ENCODE results near the gene CEBPE. TPM values are rescaled to one million over a fixed set of nuclear protein-coding genes. Genes with fewer than 3 reads are reported as not detected.

CEBPE gene
- total RNA-seq, 1 donor from 2014 or later = not detected

DNA sequence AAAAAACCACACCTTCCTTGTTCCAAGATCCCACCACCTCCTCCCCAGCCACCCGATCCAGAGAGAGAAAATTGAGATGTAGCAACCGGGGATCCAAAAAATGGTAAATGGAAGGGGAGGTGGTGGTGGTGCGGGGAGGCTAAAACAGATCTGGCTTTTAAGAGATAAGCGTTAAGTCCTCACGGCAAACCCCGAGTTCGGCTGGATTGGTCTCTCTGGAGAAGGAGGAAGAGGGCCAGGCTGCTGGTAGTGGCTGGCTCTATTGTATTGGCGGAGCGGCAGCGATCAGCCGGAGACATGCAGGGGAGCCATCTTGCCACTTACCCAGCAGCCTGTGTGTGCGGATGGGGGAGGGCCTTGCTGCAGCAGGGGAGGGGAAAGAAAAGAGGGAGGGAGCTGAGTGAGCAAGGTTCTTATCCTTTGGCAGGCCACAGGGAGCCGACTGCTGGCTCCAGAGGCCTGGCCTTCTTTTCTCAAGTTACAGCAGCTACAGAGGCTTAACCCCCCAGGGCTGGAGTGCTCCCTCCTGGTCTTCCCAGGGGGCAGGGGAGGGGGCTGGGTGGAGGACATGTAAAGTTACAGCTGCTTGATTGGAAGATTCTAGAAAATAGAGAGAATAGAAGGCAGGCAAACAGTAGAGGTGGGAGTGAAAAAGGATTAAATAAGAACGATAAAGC is 47.7 kb downstream of the CEBPE start:
- H3K27ac ChIP-seq (replicated peaks) = peak overlapping the region; percentile 81
- intact Hi-C loops (cut with micrococcal nuclease) = no loop called here

DNA sequence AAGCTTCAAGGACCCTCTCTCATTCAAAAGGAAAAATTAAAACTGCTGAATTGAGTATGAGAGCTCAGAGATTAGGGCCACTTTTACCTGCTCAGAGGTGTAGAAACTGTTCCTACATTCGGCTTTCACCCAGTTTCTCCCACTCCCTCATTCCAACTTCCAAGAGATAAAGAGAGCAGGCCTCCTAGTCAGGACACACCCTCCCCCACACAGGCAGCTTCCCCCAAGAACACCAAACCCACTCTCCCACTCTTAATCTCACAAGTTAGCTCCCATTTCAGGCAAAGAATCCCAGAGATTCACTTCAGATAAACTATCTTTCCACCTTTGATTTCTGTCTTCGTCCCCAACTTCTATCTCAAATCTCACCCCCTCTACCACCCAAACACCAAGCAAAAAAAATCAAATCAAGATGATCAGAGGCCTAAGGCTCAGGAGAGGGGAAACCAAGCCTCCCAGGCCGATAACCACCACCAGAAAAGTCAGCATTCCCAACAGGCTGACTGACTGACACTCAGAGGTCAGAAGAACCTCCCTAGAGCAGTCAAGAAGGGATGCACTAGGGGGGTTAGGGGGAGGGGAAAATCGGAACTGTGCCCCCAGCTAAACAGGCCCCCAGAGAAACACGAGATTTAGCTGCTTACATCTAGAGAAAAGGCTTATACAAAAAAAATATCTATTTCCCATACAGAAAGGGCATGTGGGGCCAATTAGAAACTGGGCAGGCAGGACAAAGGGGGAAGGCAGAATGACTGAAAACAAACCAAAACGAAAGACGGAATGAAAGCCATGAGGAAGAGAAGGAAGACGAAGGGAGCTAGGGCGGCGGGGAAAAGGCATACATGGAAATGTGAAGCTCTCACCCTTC is 48.6 kb downstream of the CEBPE start:
- no peak for DNase-seq
- Histone ChIP-seq H3K27ac (replicated peaks) (peak overlapping the region; percentile 81), H3K4me1 (peaks cover 56% of the 10 kb centered on the region), H3K4me3 (peak overlapping the region; percentile 70), H3K36me3 (peaks cover 66% of the 10 kb centered on the region), H3K27me3 (ENCODE audit: low read depth) (no peaks in the 10 kb centered on the region), H3K9me3 (replicated peaks) (no peaks in the 10 kb centered on the region)
- TF ChIP-seq, protein P1, sequence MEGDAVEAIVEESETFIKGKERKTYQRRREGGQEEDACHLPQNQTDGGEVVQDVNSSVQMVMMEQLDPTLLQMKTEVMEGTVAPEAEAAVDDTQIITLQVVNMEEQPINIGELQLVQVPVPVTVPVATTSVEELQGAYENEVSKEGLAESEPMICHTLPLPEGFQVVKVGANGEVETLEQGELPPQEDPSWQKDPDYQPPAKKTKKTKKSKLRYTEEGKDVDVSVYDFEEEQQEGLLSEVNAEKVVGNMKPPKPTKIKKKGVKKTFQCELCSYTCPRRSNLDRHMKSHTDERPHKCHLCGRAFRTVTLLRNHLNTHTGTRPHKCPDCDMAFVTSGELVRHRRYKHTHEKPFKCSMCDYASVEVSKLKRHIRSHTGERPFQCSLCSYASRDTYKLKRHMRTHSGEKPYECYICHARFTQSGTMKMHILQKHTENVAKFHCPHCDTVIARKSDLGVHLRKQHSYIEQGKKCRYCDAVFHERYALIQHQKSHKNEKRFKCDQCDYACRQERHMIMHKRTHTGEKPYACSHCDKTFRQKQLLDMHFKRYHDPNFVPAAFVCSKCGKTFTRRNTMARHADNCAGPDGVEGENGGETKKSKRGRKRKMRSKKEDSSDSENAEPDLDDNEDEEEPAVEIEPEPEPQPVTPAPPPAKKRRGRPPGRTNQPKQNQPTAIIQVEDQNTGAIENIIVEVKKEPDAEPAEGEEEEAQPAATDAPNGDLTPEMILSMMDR (IDR thresholded peaks at IDR 0.05; ENCODE audit: borderline replicate concordance) = no peak
- intact Hi-C loops (cut with micrococcal nuclease) = no loop called here

More for the DNA sequence above, 47.7 kb downstream of the CEBPE start:
- no peaks in the 10 kb centered on the region for H3K9me3 ChIP-seq (replicated peaks)
- TF ChIP-seq, protein P1 (IDR thresholded peaks at IDR 0.05; ENCODE audit: borderline replicate concordance) = no peak
- peak overlapping the region; percentile 70 for H3K4me3 ChIP-seq
- DNase-seq = peak; percentile 83
- H3K4me1 ChIP-seq = peaks cover 57% of the 10 kb centered on the region
- H3K27me3 ChIP-seq (ENCODE audit: low read depth) = no peaks in the 10 kb centered on the region
- peaks cover 66% of the 10 kb centered on the region for H3K36me3 ChIP-seq

DNA sequence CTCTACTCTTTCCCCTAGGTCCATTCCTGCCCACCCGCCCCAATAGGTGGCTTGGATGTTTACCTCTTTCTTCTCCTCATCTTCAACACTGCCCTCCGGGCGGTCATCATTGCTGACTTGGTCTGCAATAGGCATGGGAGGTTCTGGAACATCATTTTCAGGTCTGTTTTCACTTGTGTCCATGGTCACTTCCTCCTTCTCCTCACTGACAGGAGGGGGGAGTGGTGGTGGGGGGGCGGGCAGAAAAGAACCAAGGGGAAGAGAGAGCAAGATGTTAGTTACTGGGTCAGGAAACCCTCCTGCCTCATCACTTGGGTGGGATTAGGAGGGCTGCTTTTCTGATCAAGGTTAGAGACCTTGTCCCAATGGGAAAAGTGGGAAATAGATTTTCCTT is 49.6 kb downstream of the CEBPE start:
- Histone ChIP-seq H3K27me3 (ENCODE audit: low read depth) (no peaks in the 10 kb centered on the region), H3K4me1 (peaks cover 56% of the 10 kb centered on the region), H3K4me3 (no peak overlapping the region), H3K9me3 (replicated peaks) (no peaks in the 10 kb centered on the region), H3K36me3 (peaks cover 66% of the 10 kb centered on the region), H3K27ac (replicated peaks) (peak overlapping the region; percentile 43)
- intact Hi-C loops (cut with micrococcal nuclease) = no loop called here
- DNase-seq = no peak
- TF ChIP-seq, protein P1 (IDR thresholded peaks at IDR 0.05; ENCODE audit: borderline replicate concordance) = no peak

DNA sequence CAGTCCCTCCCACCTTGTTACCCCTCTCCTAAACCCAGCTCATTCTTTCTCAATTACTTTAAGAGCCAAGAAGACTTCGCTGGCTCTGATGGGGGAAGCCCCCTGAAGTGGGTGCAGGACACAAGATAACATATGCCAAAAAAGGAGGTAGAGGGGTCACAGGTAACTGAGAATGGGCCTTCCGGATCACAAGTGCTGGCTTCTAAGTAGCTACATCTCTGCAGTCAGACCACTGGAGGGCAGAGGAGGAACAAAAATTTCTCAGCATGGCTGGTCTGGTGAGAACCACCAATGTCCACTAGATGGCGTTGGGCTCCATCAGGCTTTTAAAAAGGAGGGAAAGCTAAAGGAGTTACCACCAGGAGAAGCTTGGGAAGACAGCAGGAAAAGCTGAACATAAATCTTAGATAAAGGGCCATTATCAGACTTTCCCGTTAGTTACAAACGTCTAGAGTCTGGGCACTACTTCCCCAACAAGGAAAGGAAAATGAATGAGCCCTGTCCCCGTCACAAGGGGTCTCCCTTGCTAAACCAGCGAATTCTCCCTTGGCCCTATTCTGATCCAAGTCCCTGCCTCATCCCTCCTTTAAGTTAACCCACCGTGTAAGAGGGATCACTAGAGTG is 50.2 kb downstream of the CEBPE start:
- H3K36me3 ChIP-seq = peaks cover 66% of the 10 kb centered on the region
- H3K27me3 ChIP-seq (ENCODE audit: low read depth) = no peaks in the 10 kb centered on the region
- intact Hi-C loops (cut with micrococcal nuclease) = no loop called here
- TF ChIP-seq, protein P1 (IDR thresholded peaks at IDR 0.05; ENCODE audit: borderline replicate concordance) = peak; percentile 99
- DNase-seq = peak; percentile 60
- no peak overlapping the region for H3K4me3 ChIP-seq
- peak overlapping the region; percentile 43 for H3K27ac ChIP-seq (replicated peaks)
- H3K9me3 ChIP-seq (replicated peaks) = no peaks in the 10 kb centered on the region
- H3K4me1 ChIP-seq = peaks cover 56% of the 10 kb centered on the region
